ENCODE results near the gene PSAT1.

Gene PSAT1

DNA sequence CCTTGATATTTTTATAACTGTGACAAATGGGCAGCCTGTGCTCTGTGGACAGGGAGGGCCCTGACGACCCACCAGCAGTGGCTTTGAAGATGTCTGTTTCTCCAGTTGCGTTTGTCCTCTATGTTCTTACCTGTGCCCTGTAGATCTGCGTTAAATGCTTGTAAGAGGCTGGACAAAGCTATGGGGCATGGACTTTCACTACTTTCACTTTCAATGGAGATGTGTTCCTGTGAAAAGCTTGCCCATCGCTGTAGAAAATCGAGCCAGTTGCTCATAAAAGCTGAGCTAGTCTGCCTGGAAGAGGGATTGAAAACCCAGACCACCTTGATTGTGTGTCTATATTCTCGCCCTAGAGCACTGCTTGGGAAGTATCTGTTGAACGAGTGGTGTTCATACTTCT is 74.1 kb downstream of the PSAT1 start:
- no peak for DNase-seq

- DNase-seq: no peak
Observed at GRCh38 chr9:78371981-78372380, 75.1 kb downstream of the PSAT1 start.
